Keratinocyte (primary cell): ENCODE results near the gene KDM7A. TPM values are rescaled to one million over a fixed set of nuclear protein-coding genes. Genes with fewer than 3 reads are reported as not detected.

Source experiments
- DNase-seq: peaks from one replicate; pipeline ENCODE4 v3.0.0-alpha.2; 2011; ENCODE audit warnings: low read depth, missing footprints, low spot score
- FAIRE-seq: peaks from 2 replicates; lab custom pipeline; 2011; peaks lifted over from hg19 to GRCh38; lab: Jason Lieb, UNC
- H2AFZ ChIP-seq: 2 replicates; pipeline ENCODE4 v1.6.0; 2012; ENCODE audit warnings: low read length, control low read depth, inconsistent platforms; ENCODE audit not compliant: control insufficient read depth
- H3K27ac ChIP-seq: 2 replicates; pipeline ENCODE4 v1.5.1; 2011; ENCODE audit warnings: low read length; ENCODE audit not compliant: control insufficient read depth, insufficient read depth
- H3K27me3 ChIP-seq: 3 replicates; pipeline ENCODE4 v1.6.0; 2011; ENCODE audit warnings: low read length; ENCODE audit not compliant: control insufficient read depth, insufficient read depth; ENCODE audit errors: extremely low read depth
- H3K36me3 ChIP-seq, 2 experiments: 2 replicates in 1 of 2; 3 replicates in 1 of 2; pipeline ENCODE4 v1.5.1; 2011; ENCODE audit warnings: low read length in 2 of 2, mild to moderate bottlenecking in 1 of 2; ENCODE audit not compliant: control insufficient read depth in 2 of 2, insufficient read depth in 2 of 2; ENCODE audit errors: extremely low read depth in 1 of 2
- H3K4me1 ChIP-seq: 3 replicates; pipeline ENCODE4 v1.5.1; 2011; ENCODE audit warnings: low read length; ENCODE audit not compliant: control insufficient read depth, insufficient read depth; ENCODE audit errors: extremely low read depth
- H3K4me2 ChIP-seq: 3 replicates; pipeline ENCODE4 v1.6.0; 2011; ENCODE audit warnings: low read depth, low read length; ENCODE audit not compliant: control insufficient read depth, insufficient read depth; ENCODE audit errors: extremely low read depth
- H3K4me3 ChIP-seq, 3 experiments: fragments of 200-600 bp in 1 of 3; sonication (generic) in 1 of 3; 2 replicates in 2 of 3; 3 replicates in 1 of 3; pipeline ENCODE4 v1.5.1; 2011 to 2016; ENCODE audit warnings: low read length in 3 of 3, mild to moderate bottlenecking in 3 of 3, control low read depth in 2 of 3, inconsistent platforms in 1 of 3, low read depth in 1 of 3, mixed read lengths in 1 of 3, mixed run types in 1 of 3, moderate library complexity in 1 of 3; ENCODE audit not compliant: control insufficient read depth in 2 of 3, insufficient read depth in 2 of 3; ENCODE audit errors: extremely low read depth in 1 of 3
- H3K79me2 ChIP-seq: 2 replicates; pipeline ENCODE4 v1.6.0; 2012; ENCODE audit warnings: low read length; ENCODE audit not compliant: control insufficient read depth, insufficient read depth
- H3K9ac ChIP-seq: 3 replicates; pipeline ENCODE4 v1.6.0; 2011; ENCODE audit warnings: low read length; ENCODE audit not compliant: control insufficient read depth, insufficient read depth; ENCODE audit errors: extremely low read depth
- H3K9me1 ChIP-seq: 3 replicates; pipeline ENCODE4 v1.6.0; 2011; ENCODE audit warnings: low read length; ENCODE audit not compliant: control insufficient read depth, insufficient read depth; ENCODE audit errors: extremely low read depth
- H3K9me3 ChIP-seq: 2 replicates; pipeline ENCODE4 v1.5.1; 2012; ENCODE audit warnings: low read depth, low read length; ENCODE audit not compliant: control insufficient read depth
- H4K20me1 ChIP-seq: 3 replicates; pipeline ENCODE4 v1.6.0; 2011; ENCODE audit warnings: low read length; ENCODE audit not compliant: control insufficient read depth, insufficient read depth; ENCODE audit errors: extremely low read depth
- CTCF ChIP-seq, 3 experiments: IDR thresholded peaks in 1 of 3; conservative IDR thresholded peaks in 1 of 3; optimal IDR thresholded peaks in 1 of 3; 2 replicates in 2 of 3; 3 replicates in 1 of 3; pipeline versions ENCODE3 to v1.5.1; 2011; ENCODE audit warnings: low read length in 3 of 3, mild to moderate bottlenecking in 3 of 3, moderate library complexity in 2 of 3, control low read depth in 1 of 3, inconsistent platforms in 1 of 3; ENCODE audit not compliant: insufficient read depth in 2 of 3; ENCODE audit errors: extremely low read depth in 1 of 3
- EZH2 ChIP-seq: IDR thresholded peaks from one replicate; pipeline ENCODE4 v1.6.1; 2012; ENCODE audit warnings: inconsistent platforms, mild to moderate bottlenecking, low read length, moderate library complexity
- dilution Hi-C: fragments of 300-500 bp; cut with MboI; formaldehyde crosslinking; loops from one replicate; pipeline ENCODE4 v1.7.0; 2020; ENCODE audit warnings: low sequenced_read_pairs; ENCODE audit not compliant: extremely low pct_ligation_motif_present
- polyA plus RNA-seq, 5 experiments: library from polyadenylated mRNA; depleted of rRNA in 3 of 5; stranded (reverse) in 3 of 5; stranded (forward) in 1 of 5; unstranded in 1 of 5; fragments of >200 nt; gene quantifications; 1 replicate in 1 of 5; 2 replicates in 3 of 5; 3 replicates in 1 of 5; pipeline versions ENCODE4 v1.2.1 to v1.2.3, GENCODE V29; 2011 to 2012; ENCODE audit warnings: missing spikeins in 2 of 5, low read depth in 1 of 5, low replicate concordance in 1 of 5
- small RNA-seq, 3 experiments: library from RNA; depleted of rRNA; stranded (forward); fragments of <200 nt; gene quantifications; one replicate each; pipeline ENCODE3, GENCODE V24; 2012; ENCODE audit warnings: low read depth in 3 of 3, low replicate concordance in 1 of 3; ENCODE audit not compliant: insufficient read length in 3 of 3

KDM7A gene
- polyA plus RNA-seq, 1 donor (not counting 4 experiments of a cell fraction or from before 2014, with no cell fraction given): 3.3 TPM

DNA sequence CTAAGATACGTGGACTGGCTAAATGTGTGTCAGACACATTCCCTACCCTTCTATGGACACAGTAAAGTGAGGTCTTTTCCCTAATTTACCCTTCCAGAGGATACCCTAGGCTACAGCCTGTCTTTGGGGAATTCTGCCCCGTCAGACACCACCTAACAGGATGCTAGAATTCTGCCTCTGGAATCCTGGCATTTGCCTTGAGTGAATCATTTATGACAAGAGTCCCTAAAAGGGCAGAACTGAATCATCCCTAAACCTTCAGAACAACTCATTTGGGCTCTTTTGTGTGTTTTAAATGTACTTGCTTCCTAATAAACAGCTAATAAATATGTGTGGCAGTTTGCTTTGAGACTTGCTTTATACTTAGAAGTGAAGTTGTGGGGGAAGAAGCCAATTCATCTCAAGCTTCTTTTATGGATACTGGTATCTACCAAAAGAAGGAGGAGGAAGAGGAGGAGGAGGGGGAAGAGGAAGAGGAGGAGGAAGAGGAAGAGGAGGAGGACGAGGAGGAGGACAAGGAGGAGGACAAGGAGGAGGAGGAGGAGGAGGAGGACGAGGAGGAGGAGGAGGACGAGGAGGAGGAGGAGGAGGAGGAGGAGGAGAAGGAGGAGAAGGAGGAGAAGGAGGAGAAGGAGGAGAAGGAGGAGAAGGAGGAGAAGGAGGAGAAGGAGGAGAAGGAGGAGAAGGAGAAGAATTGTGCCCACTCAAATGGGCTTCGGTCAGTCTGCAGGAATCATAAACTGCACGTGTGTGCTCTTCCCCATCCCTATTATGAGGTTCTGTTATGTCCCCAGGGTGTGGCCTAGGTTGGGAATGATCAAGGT, 141.2 kb downstream of the KDM7A start:
- no peak for TF ChIP-seq CTCF (optimal IDR thresholded peaks at IDR 0.05 in 1 of 3, IDR thresholded peaks at IDR 0.05 in 1 of 3, conservative IDR thresholded peaks at IDR 0.05 in 1 of 3; ENCODE audit: extremely low read depth in 1 of 3, insufficient read depth in 2 of 3, low read length in 3 of 3)
- TF ChIP-seq EZH2: no peak
- FAIRE-seq: peak; percentile 87
- Histone ChIP-seq H3K9me1 (no peaks in the 10 kb centered on the region), H3K9me3 (no peaks in the 10 kb centered on the region), H3K27ac (peak overlapping the region; percentile 99), H3K9ac (no peak overlapping the region), H3K4me1 (peaks cover 41% of the 10 kb centered on the region), H3K27me3 (no peaks in the 10 kb centered on the region), H4K20me1 (no peaks in the 10 kb centered on the region), H3K36me3 (peaks cover 5 to 25% of the 10 kb centered on the region in 2 experiments), H2AFZ (no peak overlapping the region), H3K79me2 (no peaks in the 10 kb centered on the region), H3K4me2 (peak overlapping the region; percentile 26), H3K4me3 (no peak overlapping the region)
- DNase-seq: no peak
- dilution Hi-C loops: no loop called here

Small RNA genes within 50 kb of the gene (small RNA-seq; reads per million reads assigned to genes)
- gene RF00019 (0 reads per million in 3 experiments), gene RNU6-797P (0 reads per million in 3 experiments)

Other genes with a start within 250 kb of the KDM7A start
- gene PARP12, start 114.0 kb downstream of the KDM7A start, polyA plus RNA-seq: 66.0 to 73.3 TPM (median 70.5 TPM) in 3 replicates
- 42.5 to 51.4 TPM (median 43.6 TPM) in 3 replicates for gene SLC37A3, start 221.5 kb upstream of the KDM7A start, polyA plus RNA-seq
- gene RAB19, start 227.1 kb upstream of the KDM7A start, polyA plus RNA-seq: 0.10 to 0.22 TPM in 2 of 3 replicates, not detected in the other